ENCODE measurements around the gene FHIT.

- TF ChIP-seq CTCF (IDR thresholded peaks at IDR 0.05 in 2 of 3, conservative IDR thresholded peaks at IDR 0.05 in 1 of 3; ENCODE audit: control insufficient read depth in 2 of 3, extremely low read depth in 1 of 3, insufficient read depth in 1 of 3, low read depth in 3 of 3, low read length in 3 of 3) (no peak), NRF1 (conservative IDR thresholded peaks at IDR 0.05; ENCODE audit: low read depth, low read length) (no peak), PBX3 (IDR thresholded peaks at IDR 0.05; ENCODE audit: insufficient replicate concordance, low read depth, low read length) (no peak), POLR2A (IDR thresholded peaks at IDR 0.05; ENCODE audit: low read depth, low read length) (no peak), PML (IDR thresholded peaks at IDR 0.05; ENCODE audit: low read length) (no peak), HDAC6 (IDR thresholded peaks at IDR 0.05; ENCODE audit: unreplicated experiment) (no peak), KDM1A (IDR thresholded peaks at IDR 0.05; ENCODE audit: borderline replicate concordance) (no peak)
- TF ChIP-seq, protein P1, sequence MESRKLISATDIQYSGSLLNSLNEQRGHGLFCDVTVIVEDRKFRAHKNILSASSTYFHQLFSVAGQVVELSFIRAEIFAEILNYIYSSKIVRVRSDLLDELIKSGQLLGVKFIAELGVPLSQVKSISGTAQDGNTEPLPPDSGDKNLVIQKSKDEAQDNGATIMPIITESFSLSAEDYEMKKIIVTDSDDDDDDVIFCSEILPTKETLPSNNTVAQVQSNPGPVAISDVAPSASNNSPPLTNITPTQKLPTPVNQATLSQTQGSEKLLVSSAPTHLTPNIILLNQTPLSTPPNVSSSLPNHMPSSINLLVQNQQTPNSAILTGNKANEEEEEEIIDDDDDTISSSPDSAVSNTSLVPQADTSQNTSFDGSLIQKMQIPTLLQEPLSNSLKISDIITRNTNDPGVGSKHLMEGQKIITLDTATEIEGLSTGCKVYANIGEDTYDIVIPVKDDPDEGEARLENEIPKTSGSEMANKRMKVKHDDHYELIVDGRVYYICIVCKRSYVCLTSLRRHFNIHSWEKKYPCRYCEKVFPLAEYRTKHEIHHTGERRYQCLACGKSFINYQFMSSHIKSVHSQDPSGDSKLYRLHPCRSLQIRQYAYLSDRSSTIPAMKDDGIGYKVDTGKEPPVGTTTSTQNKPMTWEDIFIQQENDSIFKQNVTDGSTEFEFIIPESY (IDR thresholded peaks at IDR 0.05) = no peak
These were observed 937.2 kb downstream of the FHIT start for GRCh38 chr3:60313951-60314461.
